ENCODE results near the gene FKBP4. TPM values are rescaled to one million over a fixed set of nuclear protein-coding genes. Genes with fewer than 3 reads are reported as not detected.

The FKBP4 gene
- total and polyA plus RNA-seq, 2 of the 8 experiments (the other 6 are each of a cell fraction or from before 2014, with no cell fraction given) = 72.6 to 243 TPM

DNA sequence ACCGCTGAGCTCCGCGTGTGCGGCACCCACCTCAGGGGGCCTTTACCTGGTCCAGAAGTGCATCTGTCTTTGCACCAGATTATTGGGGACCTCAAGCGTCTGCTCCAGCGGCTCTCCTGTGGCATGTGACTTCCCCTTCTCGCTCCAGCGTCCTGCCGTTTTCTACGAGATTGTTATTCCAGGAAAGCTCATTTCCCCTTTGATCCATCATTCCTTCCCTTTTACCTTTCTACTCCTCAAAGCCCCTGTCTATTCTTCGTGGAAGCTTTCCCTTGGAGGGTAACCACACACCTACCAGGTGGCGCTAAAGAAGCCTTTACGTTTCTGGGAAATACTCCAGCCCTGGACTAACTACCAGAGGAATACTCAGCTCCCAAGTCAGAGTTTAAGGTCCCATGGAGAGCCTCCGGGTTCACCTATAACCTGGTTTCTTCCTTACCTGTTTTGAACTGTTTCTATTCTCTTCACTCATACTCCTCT lies 1.5 kb downstream of the FKBP4 start:
- H3K36me3 ChIP-seq (ENCODE audit: control insufficient read depth in 2 of 4, insufficient read depth in 4 of 4, low read length in 3 of 4) = peaks cover 31 to 44% (median 38%) of the 10 kb centered on the region in 4 experiments
- H2BK20ac ChIP-seq (ENCODE audit: low read length) = no peak overlapping the region
- H3K23ac ChIP-seq (ENCODE audit: insufficient read length) = no peak overlapping the region
- H3K79me1 ChIP-seq (ENCODE audit: low read depth, low read length) = peaks cover 5% of the 10 kb centered on the region; the same call in 1 of the 2 replicates
- peaks cover 4 to 6% (median 5%) of the 10 kb centered on the region in 4 experiments; a peak in 5 of 7 replicates for H3K4me1 ChIP-seq (replicated peaks in 1 of 4; ENCODE audit: control insufficient read depth in 3 of 4, insufficient read depth in 4 of 4, low read length in 3 of 4)
- no peak overlapping the region for H4K91ac ChIP-seq (replicated peaks; ENCODE audit: insufficient read length, low read length)
- H3K18ac ChIP-seq (ENCODE audit: extremely low read depth, low read length) = no peak overlapping the region; the same call in 1 of the 2 replicates
- no peak overlapping the region for H4K5ac ChIP-seq (ENCODE audit: insufficient read length, low read depth, low read length)
- H3K4ac ChIP-seq (replicated peaks; ENCODE audit: insufficient read length, low read depth, low read length) = peak overlapping the region; percentile 4
- H3K14ac ChIP-seq (ENCODE audit: insufficient read length) = no peak overlapping the region
- no peak overlapping the region for H3K27ac ChIP-seq (ENCODE audit: low read depth, low read length)
- no peak; a peak in 1 of 4 replicates for TF ChIP-seq RAD21 (IDR thresholded peaks at IDR 0.05 in 1 of 2, conservative IDR thresholded peaks at IDR 0.05 in 1 of 2; ENCODE audit: low read depth in 2 of 2, low read length in 2 of 2)
- no peak for TF ChIP-seq NANOG (IDR thresholded peaks at IDR 0.05; ENCODE audit: insufficient read depth, low read depth, low read length, poor library complexity, severe bottlenecking)
- TF ChIP-seq CEBPB (IDR thresholded peaks at IDR 0.05; ENCODE audit: low read depth, low read length) = no peak
- TF ChIP-seq, protein P1, sequence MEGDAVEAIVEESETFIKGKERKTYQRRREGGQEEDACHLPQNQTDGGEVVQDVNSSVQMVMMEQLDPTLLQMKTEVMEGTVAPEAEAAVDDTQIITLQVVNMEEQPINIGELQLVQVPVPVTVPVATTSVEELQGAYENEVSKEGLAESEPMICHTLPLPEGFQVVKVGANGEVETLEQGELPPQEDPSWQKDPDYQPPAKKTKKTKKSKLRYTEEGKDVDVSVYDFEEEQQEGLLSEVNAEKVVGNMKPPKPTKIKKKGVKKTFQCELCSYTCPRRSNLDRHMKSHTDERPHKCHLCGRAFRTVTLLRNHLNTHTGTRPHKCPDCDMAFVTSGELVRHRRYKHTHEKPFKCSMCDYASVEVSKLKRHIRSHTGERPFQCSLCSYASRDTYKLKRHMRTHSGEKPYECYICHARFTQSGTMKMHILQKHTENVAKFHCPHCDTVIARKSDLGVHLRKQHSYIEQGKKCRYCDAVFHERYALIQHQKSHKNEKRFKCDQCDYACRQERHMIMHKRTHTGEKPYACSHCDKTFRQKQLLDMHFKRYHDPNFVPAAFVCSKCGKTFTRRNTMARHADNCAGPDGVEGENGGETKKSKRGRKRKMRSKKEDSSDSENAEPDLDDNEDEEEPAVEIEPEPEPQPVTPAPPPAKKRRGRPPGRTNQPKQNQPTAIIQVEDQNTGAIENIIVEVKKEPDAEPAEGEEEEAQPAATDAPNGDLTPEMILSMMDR (IDR thresholded peaks at IDR 0.05; ENCODE audit: control extremely low read depth in 1 of 3, insufficient read depth in 1 of 3, low read depth in 1 of 3, low read length in 3 of 3) = peak in 1 of 3 experiments; percentile 6; a peak in 1 of 4 replicates
- TF ChIP-seq, protein P2, sequence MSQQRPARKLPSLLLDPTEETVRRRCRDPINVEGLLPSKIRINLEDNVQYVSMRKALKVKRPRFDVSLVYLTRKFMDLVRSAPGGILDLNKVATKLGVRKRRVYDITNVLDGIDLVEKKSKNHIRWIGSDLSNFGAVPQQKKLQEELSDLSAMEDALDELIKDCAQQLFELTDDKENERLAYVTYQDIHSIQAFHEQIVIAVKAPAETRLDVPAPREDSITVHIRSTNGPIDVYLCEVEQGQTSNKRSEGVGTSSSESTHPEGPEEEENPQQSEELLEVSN (IDR thresholded peaks at IDR 0.05) = no peak
- TF ChIP-seq CTBP2 (IDR thresholded peaks at IDR 0.05; ENCODE audit: borderline replicate concordance, insufficient read depth, insufficient read length, low read length) = no peak
- peak overlapping the region in 3 of 4 experiments; percentile 0 to 67 (median 22); a peak in 4 of 7 replicates for H3K9ac ChIP-seq (replicated peaks in 1 of 4; ENCODE audit: extremely low read depth in 1 of 4, low read depth in 3 of 4, low read length in 3 of 4)
- no peak overlapping the region for H2AK5ac ChIP-seq (ENCODE audit: low read depth, low read length)
- H4K8ac ChIP-seq (ENCODE audit: extremely low read depth, insufficient read depth, low read length) = no peak overlapping the region
- DNase-seq (ENCODE audit: low read depth in 1 of 2, low spot score in 2 of 2) (no peak), FAIRE-seq (no peak)
- POLR2A ChIA-PET (ENCODE audit: partially characterized antibody) = interaction anchor here (0.9 to 5.0 kb wide), 14 partner anchors 8 to 164 kb away, joined by 3 to 54 read pairs (median 5); partner anchors contain the start of gene ITFG2
- peaks cover 14 to 22% of the 10 kb centered on the region in 2 experiments for H4K20me1 ChIP-seq (replicated peaks in 1 of 2; ENCODE audit: control insufficient read depth in 1 of 2, insufficient read depth in 2 of 2, low read length in 2 of 2)
- peak overlapping the region; percentile 68; the same call in 1 of the 2 replicates for H2BK5ac ChIP-seq (ENCODE audit: low read depth, low read length)
- no peak overlapping the region for H2BK120ac ChIP-seq (replicated peaks; ENCODE audit: low read depth, low read length)
- peaks cover 0 to 6% (median 4%) of the 10 kb centered on the region in 4 experiments; a peak in 6 of 7 replicates for H3K27me3 ChIP-seq (replicated peaks in 1 of 4; ENCODE audit: control insufficient read depth in 3 of 4, extremely low read depth in 1 of 4, insufficient read depth in 3 of 4, low read length in 3 of 4)
- 15% methylated on average over 14 of the region's 14 CpGs; no CpG with 5 or more reads in 1 of the 2 experiments for WGBS, 2 experiments (ENCODE audit: extremely low coverage in 1 of 2, insufficient coverage in 1 of 2, insufficient read length in 1 of 2, insufficient replicate concordance in 2 of 2, low coverage in 1 of 2, low lambda C conversion rate in 2 of 2, missing lambda C conversion rate in 1 of 2)
- H3K23me2 ChIP-seq (ENCODE audit: low read depth, low read length) = peaks cover 11% of the 10 kb centered on the region; the same call in 1 of the 2 replicates
- no peaks in the 10 kb centered on the region for H3K9me3 ChIP-seq (ENCODE audit: insufficient read depth in 2 of 2, low read depth in 1 of 2, low read length in 1 of 2)
- no peak overlapping the region for H3K56ac ChIP-seq (replicated peaks; ENCODE audit: insufficient read length, low read depth, low read length)
- peak overlapping the region; percentile 59 to 73 (median 66) for H3K4me3 ChIP-seq (ENCODE audit: extremely low read depth in 1 of 4, insufficient read depth in 2 of 4, low read depth in 3 of 4, low read length in 4 of 4)
- H3K79me2 ChIP-seq (ENCODE audit: control insufficient read depth in 1 of 2, insufficient read depth in 2 of 2, low read length in 2 of 2) = peaks cover 0 to 25% of the 10 kb centered on the region in 2 experiments; a peak in 2 of 4 replicates
- H2AFZ ChIP-seq (ENCODE audit: low read length) = no peak overlapping the region
- no peak overlapping the region for H2BK15ac ChIP-seq (ENCODE audit: low read length)
- no peak overlapping the region; the same call in 1 of the 2 replicates for H2BK12ac ChIP-seq (ENCODE audit: low read depth, low read length)
- peak overlapping the region; percentile 76 to 86 for H3K4me2 ChIP-seq (ENCODE audit: insufficient read depth in 1 of 2, low read depth in 2 of 2, low read length in 2 of 2)
- CTCF ChIA-PET (ENCODE audit: partially characterized antibody) = interaction anchor here (1.0 to 5.2 kb wide), 14 partner anchors 10 to 113 kb away, joined by 3 to 34 read pairs (median 6); partner anchors contain the start of gene ITFG2
